ENCODE results near the gene FILIP1. TPM values are rescaled to one million over a fixed set of nuclear protein-coding genes. Genes with fewer than 3 reads are reported as not detected.

Gene FILIP1
- total RNA-seq, 4 donors from 2014 or later = 0.08 to 2.3 (median 0.25) TPM

DNA sequence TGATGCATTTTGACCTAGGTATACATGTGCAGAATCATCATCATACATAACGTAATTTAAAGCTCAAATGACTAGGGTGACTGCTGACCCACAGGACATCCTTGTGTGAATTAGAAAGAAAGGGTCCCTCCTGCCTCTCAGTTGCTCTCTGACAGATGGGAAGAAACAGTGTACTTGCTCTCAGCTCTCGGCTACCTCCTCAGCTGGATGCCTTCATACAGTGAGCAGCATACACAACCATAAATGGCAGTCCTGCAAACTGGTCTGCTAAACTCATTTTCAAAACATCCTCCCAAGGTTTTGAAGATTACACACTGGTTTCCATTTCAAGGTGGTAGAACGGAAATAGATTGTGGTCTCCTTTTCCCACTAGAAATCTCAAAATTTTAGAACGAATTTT, 26.3 kb downstream of the FILIP1 start:
- Histone ChIP-seq H3K27ac (no peak overlapping the region), H3K36me3 (no peaks in the 10 kb centered on the region)
- WGBS = 90% methylated on average over 4 of the region's 4 CpGs

DNA sequence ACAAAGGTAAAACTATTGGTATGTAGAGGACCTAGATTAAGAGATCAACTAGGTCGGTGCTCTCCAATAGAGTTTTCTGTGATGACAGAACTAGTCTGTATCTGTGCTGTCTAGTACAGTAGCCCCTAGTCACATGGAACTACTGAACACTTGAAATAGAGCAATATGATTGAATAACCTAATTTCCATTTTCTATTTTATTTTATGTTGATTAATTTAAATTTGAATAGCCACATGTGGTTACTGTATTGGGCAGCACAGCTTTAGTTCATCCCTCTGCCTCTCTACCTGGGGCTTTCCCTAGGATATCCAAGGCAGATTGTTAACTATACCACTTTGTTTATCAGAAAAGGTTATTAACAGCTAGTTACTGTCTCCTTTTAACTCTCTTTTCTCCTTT, 27.0 kb downstream of the FILIP1 start:
- Histone ChIP-seq H3K4me1 (no peaks in the 10 kb centered on the region), H3K27me3 (no peaks in the 10 kb centered on the region), H3K36me3 (no peaks in the 10 kb centered on the region), H3K9me3 (no peaks in the 10 kb centered on the region), H3K4me3 (no peak overlapping the region), H3K27ac (no peak overlapping the region)
- 93% methylated on average over 1 of the region's 1 CpG for WGBS
- DNase-seq (ENCODE audit: low spot score in 2 of 2) = no peak
- no peak for TF ChIP-seq POLR2A (IDR thresholded peaks at IDR 0.05)
- TF ChIP-seq CTCF (IDR thresholded peaks at IDR 0.05) = no peak
- TF ChIP-seq POLR2AphosphoS5 (IDR thresholded peaks at IDR 0.05) = no peak
- no peak for TF ChIP-seq EP300 (IDR thresholded peaks at IDR 0.05)

More for the DNA sequence above, 26.3 kb downstream of the FILIP1 start:
- H3K4me1 ChIP-seq = no peaks in the 10 kb centered on the region
- no peak for TF ChIP-seq POLR2A (IDR thresholded peaks at IDR 0.05)
- TF ChIP-seq EP300 (IDR thresholded peaks at IDR 0.05) = no peak
- TF ChIP-seq POLR2AphosphoS5 (IDR thresholded peaks at IDR 0.05) = no peak
- no peak for TF ChIP-seq CTCF (IDR thresholded peaks at IDR 0.05)
- no peaks in the 10 kb centered on the region for H3K9me3 ChIP-seq
- no peak for DNase-seq (ENCODE audit: low spot score in 2 of 2)
- no peak overlapping the region for H3K4me3 ChIP-seq
- H3K27me3 ChIP-seq = no peaks in the 10 kb centered on the region

DNA sequence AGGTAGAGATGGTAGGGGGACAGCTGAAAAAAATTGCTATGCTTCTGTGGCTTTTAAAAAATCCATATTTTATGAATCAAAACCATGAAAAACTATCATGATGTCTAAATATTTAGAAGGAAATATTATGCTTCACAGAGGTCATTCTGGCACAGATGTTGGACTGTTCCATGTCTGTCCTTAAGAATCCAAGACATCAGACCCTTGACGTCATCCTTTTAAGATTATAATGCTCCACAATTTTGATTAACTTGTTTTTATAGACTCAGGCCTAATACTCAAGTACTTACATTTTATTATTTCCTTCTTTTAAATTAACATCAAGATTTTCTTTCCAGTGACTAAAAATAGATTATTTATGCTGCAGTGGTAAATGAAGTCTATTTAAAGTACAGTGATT, 29.7 kb downstream of the FILIP1 start:
- DNase-seq (ENCODE audit: low spot score in 2 of 2) = no peak
- H3K4me1 ChIP-seq = peaks cover 21% of the 10 kb centered on the region
- H3K36me3 ChIP-seq = no peaks in the 10 kb centered on the region
- no peak overlapping the region for H3K4me3 ChIP-seq
- H3K27ac ChIP-seq = no peak overlapping the region
- no peaks in the 10 kb centered on the region for H3K27me3 ChIP-seq
- 39% methylated on average over 1 of the region's 1 CpG for WGBS
- TF ChIP-seq POLR2A (IDR thresholded peaks at IDR 0.05) (no peak), EP300 (IDR thresholded peaks at IDR 0.05) (no peak), CTCF (IDR thresholded peaks at IDR 0.05) (no peak), POLR2AphosphoS5 (IDR thresholded peaks at IDR 0.05) (no peak)
- H3K9me3 ChIP-seq = no peaks in the 10 kb centered on the region

DNA sequence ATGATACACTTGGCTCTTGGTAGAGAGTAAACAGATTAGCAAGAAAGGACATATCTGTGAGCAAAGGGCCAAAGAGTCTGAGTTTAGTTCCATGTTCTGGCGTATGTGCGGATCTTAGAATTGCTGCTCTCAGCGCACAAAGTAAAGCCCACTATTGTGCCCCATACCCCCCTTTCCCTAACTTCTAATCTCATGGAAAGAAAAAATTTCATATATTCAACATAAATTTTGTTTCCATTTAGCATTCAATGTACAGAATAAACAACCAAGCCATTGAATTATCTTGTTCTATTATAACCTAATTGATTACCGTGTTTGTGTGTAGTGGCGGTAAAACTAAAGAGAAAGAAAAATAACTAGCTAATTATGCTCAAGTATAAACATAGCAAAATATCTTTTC, 30.5 kb downstream of the FILIP1 start:
- Histone ChIP-seq H3K27me3 (no peaks in the 10 kb centered on the region), H3K27ac (no peak overlapping the region), H3K9me3 (no peaks in the 10 kb centered on the region), H3K36me3 (no peaks in the 10 kb centered on the region), H3K4me3 (no peak overlapping the region), H3K4me1 (peaks cover 26% of the 10 kb centered on the region)
- DNase-seq (ENCODE audit: low spot score in 2 of 2) = no peak
- TF ChIP-seq CTCF (IDR thresholded peaks at IDR 0.05) (no peak), POLR2AphosphoS5 (IDR thresholded peaks at IDR 0.05) (no peak), POLR2A (IDR thresholded peaks at IDR 0.05) (no peak), EP300 (IDR thresholded peaks at IDR 0.05) (no peak)
- WGBS = 91% methylated on average over 5 of the region's 5 CpGs

DNA sequence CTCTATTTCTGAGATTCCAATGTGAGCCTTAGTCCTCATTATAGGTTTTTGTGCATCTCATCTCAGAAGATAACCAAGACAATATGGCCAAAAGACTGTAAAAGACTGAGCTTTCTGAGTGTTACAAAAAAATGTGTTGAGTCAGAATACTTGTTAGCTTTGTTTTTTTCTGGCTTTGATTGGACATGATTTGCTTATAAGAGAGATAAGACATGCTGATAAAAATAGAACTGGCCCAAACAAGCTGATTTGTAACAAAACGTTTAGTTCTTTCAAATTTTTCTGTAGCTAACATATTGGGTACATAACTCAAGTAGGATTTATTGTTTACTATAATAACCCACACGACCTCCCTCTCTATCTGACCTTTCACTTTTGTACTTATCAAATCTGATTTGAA, 32.9 kb downstream of the FILIP1 start:
- TF ChIP-seq POLR2A (IDR thresholded peaks at IDR 0.05) (no peak), EP300 (IDR thresholded peaks at IDR 0.05) (no peak), POLR2AphosphoS5 (IDR thresholded peaks at IDR 0.05) (no peak), CTCF (IDR thresholded peaks at IDR 0.05) (no peak)
- Histone ChIP-seq H3K4me1 (peaks cover 26% of the 10 kb centered on the region), H3K27ac (no peak overlapping the region), H3K36me3 (no peaks in the 10 kb centered on the region), H3K27me3 (no peaks in the 10 kb centered on the region), H3K9me3 (no peaks in the 10 kb centered on the region), H3K4me3 (no peak overlapping the region)
- 40% methylated on average over 2 of the region's 2 CpGs for WGBS
- DNase-seq (ENCODE audit: low spot score in 2 of 2) = no peak

Measured in suprapubic skin (tissue), 4 donors.